GM21390 (cell line): ENCODE data around the gene FAM83C.

Experiments used
- ATAC-seq: cut with Tn5 transposase; IDR thresholded peaks from one replicate; pipeline ENCODE4 v1.9.1; 2021; ENCODE audit not compliant: unreplicated experiment

FAM83C gene

DNA sequence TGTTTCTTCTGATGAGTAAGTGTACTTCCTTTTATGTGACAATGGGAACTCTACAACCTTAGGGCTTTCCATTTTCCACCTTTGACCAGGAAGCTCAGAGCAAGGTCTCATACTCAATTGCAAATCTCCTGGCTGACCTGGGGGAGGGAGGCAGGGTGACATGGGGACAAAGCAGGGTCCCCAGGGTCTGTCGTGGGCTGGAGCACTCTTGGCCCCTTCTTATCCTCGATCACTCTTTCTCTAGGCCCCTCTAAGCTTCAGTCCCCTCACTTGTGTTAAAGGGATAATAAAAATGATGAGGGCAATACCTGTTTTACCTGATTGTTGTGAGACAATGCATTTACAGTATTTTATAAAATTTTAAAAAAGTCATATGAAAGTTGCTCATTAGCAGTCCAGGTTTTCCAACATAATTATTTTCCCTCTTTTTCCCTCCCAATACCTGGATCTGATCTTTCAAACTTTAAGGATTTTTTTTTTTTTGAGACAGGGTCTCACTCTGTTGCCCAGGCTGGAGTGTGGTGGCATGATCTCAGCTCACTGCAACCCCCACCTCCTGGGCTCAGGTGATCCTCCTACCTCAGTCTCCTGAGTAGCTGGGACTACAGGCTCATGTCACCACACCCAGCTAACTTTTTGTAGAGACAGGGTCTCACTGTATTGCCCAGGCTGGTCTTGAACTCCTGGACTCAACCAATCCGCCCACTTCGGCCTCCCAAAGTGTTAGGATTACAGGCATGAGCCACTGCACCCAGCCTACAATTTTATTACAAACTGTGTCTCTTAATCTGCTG lies 8.4 kb upstream of the FAM83C start:
- no peak for ATAC-seq

DNA sequence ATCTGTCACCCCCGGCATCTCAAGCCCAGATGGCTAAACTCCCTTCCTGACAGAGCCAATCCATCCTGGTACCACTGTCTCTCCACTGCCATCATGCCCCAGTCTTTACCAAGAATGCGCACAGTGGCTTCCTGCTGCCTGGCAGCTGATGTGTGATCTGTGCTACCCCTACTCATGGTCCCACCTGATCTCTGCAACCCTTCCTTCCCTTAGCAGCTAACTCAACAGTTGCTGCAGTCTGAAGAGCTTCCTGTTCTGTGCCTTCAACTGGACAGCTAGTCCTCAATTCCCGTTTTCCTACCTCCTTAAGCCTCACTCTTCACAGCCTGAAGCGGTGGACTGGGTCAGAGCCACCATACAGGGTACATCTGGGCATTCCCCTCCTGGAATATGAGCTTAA lies 7.6 kb upstream of the FAM83C start:
- ATAC-seq = no peak

DNA sequence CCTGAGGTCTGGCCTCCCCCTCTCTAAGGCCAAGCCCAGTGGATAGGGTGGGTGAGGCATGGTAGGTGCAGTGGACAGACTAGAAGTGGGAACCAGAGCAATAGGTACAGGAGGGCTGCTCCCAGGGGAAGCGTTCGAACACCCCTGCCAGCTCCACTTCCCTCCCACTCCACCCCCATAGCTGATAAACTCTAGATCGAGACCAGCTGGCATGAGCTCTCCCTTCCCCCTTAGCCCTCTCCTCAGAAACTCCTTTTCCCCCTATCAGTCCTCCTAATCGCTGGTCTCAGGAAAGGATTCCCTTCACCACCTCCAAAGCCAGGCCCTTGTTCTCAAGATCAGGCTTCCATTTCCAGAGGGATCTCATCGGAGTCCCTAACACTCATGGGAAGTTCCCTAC lies 6.0 kb upstream of the FAM83C start:
- ATAC-seq = no peak

DNA sequence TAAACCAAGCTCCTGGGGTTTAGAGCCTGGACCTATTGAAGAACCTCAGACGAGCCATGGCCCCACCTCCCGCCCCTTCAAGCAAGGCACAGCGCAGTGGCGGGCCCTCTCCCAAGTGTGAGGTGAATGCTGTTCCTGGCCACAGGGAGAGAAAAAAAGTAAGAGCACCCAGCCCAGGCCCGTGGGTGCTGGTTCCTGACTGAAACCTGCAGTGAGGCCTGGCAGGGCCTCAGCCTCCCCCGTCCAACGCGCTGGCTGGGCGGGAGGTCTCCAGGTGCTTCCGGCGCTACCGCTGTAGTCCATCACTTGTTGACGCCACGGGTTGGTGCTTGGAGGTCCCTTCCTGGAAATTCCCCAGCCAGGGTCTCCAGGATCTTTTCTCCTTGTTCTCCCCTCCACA lies 5.5 kb upstream of the FAM83C start:
- ATAC-seq = no peak

DNA sequence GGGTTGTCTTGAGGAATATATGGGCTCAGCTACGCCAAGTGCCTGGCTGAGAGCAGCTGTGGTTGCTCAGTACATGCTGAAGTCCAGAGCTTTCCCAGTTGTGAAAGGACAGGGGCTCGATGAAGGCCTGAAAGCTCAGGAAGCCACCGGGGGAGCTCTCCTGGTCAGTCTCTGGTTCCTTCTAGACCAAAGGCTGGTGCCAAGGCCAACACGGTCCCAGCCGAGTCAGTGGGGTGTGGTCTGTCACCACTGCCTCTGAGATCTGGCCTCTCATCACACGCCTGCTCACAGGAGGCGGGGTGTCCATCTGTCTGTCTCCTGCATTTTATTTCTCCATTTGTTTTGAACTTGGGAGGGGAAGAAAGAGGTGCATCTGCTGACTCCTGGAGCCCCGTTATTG lies 4.9 kb upstream of the FAM83C start:
- no peak for ATAC-seq

DNA sequence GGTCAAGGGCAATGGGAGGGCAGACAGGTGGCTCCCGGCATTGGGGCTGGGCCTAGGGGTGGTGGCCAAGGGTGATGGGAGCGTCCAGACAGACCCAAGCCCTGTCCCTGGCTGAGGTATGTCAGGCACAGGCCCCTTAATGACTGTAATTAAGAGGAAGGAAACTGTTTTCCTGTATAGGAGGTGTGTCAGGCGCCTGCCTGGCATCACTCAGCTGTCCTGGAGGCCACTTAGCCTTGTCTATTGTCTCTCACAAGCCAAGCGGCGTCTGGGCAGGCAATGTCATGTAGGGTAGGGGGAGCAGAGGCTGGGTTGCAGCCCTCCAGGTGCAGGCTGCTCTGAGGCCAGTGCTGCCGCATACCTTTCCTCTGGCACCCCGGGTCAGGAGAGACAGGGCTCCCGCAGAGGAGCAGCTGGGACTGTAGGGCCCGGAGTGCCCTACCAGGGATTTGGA lies 3.9 kb upstream of the FAM83C start:
- no peak for ATAC-seq

DNA sequence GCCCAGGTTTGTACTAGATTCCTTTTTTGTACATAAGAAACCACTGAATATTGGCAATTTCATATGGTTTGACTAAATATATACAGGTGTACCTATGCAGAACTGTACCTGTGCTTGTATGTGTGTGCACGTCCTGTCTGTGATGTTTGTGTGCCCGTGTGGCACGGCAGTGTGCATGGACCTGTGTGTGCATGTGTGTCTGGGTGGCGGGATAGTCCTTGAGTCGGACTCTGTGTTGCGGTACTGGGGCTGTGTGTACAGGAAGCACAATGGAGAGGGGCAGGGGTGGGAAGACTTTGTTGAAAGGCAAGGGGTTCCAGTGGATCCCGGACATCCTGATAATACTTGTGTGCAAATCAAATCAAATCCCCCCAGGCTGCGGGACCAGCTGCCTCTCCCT lies 3.4 kb upstream of the FAM83C start:
- no peak for ATAC-seq

DNA sequence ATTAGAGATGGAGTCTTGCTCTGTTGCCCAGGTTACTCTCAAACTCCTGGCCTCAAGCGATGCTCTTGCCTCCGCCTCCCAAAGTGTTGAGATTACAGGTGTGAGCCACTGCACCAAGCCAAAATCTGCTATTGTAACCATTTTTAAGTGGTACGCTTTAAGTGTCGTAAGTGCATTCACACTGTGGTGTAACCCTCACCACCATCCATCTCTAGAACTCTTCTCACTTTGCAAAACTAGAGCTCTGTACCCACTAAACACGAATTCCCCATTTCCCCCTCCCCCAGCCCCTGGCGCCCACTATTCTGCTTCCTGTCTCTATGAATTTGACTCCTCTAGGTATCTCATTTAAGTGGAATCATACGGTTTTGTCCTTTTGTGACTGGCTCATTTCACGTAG lies 2.8 kb upstream of the FAM83C start:
- ATAC-seq = no peak

DNA sequence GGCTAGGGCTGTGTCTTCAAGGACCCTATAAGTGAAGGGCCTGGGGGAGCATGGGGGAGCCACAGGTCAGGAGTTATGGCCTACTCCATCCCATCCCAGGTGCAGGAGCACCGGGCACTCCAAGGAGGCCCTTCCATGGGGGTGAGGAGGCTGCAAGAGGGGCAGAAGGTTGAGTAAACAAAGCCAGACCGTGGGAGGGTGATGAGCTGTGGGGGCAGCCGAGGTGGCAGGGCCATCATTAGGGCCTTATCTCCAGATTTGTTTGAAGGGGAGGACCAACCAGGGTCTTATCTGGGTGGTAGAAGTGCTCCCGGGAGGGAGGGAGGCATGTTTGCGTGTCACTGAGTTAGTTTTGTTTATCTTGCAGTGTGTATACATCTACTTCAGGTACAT lies 2.1 kb upstream of the FAM83C start:
- ATAC-seq = no peak

DNA sequence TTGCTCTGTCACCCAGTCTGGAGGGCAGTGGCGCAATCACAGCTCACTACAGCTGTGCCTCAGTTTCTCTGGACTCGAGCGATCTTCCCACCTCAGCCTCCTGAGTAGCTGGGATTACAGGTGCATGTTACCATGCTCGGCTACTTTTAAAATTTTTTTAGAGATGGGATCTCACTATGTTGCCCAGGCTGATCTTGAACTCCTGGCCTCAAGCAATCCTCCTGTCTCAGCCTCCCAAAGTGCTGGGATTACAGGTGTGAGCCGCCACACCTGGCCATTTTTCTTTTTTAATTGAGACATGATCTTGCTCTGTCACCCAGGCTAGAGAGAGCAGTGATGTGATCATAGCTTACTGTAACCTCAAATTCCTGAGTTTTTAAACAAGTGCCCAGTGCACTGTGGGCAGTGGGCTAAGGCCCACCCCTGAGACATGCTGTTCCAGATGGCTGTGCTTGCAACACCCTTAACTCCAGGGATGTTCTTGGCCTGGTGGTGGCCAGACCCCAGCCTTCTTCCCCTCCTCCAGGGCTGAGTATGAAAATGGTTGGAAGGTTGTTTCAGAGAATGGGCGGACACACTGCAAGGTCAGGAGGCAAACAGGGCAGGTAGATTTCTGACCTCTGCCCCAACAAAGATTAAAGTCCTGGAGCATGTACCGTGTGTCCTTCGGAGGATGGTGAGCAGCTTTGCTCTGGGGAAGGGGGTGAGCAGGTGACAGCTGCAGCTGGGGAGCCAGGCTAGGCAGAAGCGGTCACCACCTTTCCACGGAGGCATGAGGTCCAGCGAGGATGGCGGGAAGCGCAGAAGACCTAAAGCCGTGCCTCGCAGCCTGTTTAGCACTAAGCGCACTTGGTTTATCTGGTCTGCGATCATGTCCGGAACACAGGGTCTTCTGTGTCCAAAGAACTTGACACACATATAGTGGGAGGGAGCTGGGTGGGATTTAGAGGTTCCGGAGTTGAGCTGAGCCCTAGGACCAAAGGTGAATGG lies 1.4 kb upstream of the FAM83C start:
- no peak for ATAC-seq

DNA sequence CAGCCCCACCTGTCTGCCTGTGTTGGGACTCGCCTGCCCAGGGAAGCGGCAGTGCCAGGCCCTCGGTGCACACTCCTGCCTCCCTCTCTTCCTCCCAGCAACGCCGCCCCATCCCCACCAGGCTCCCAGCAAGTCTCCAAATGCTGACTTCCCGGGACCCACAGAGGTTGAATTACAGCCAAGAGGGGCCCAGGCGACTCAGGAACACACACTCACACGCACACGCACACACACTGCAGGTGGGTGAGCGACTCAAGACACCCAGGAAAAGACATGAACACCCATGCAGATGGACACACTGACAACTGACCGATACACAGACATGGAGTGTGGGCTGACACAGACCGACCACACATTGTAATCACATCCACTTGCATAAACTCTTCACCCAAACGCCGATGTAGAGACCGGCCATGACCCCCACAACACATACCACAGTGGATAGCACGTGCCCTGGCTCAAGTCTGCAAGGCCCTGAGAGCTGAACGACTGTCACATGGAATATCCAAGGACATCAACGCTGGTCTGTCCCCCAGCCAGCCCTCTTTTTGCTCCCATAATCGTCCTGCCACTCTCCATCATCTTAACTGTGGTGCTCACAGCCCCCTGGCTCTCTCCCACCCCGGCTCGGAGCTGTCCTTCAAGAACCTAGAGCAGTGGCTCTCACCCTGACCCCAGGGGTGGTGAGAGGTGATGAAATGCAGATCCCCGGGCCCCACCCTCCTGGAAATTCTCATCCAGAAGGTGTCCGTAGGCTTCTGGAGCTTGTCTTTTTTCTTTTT lies 470 bp upstream of the FAM83C start:
- no peak for ATAC-seq

DNA sequence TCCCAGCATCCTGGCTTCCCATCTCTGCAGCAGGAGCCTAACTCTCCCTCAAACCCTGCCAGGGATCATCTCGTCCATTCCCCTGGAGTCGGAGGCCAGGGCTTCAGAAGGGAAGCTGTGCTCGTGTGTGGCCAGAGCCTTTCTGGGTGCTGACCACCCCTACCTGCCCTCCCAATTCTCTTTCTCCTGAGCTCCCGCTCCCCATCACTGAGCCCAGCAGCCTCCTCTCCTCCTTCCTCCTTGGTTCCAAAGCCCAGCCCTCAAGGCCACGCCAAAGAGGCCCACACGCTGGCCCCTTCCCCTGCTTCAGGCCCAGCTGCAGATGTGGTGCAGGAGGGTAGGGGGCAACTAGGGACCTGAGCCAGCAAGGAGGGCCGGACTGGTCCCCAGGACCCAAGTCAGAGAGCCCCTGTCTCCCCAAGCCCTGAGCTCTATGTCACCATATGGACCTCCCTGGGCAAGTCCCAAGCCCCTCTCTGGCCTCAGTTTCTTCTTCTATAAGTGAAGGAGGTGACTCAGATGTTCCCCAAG lies 1.3 kb downstream of the FAM83C start:
- no peak for ATAC-seq

DNA sequence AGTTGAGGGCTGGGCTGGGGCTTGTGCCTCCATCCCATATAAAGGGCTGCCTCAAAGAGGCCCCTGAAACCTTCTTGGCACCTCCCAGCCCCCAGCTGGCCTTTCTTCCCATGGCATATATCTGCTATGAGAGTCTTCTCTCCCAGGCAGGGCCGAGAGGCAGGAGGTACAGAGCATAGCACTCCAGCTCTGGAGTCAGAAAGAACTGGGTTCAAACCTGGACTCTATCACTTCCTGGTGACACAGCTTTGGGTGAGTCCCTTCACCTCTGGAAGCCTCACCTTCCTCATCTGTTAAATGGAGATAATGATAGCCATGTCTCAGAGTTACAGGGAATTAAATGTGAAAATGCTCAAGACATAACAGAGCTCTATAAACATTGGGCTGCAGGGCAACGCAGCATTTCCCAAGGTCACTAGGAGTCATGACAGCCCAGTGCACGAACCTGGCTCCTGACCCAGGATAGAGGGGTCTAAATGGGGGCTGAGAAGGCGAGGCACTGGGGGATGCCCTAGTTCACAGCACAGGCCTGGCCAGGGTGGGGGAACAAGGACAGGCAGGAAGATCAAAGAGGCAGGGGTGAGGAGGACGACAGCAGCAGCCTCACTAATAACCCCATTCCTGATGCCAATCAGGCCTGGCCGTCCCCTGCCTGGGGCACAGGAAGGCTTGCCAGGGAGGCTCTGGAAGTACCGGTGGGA lies 1.9 kb downstream of the FAM83C start:
- no peak for ATAC-seq

DNA sequence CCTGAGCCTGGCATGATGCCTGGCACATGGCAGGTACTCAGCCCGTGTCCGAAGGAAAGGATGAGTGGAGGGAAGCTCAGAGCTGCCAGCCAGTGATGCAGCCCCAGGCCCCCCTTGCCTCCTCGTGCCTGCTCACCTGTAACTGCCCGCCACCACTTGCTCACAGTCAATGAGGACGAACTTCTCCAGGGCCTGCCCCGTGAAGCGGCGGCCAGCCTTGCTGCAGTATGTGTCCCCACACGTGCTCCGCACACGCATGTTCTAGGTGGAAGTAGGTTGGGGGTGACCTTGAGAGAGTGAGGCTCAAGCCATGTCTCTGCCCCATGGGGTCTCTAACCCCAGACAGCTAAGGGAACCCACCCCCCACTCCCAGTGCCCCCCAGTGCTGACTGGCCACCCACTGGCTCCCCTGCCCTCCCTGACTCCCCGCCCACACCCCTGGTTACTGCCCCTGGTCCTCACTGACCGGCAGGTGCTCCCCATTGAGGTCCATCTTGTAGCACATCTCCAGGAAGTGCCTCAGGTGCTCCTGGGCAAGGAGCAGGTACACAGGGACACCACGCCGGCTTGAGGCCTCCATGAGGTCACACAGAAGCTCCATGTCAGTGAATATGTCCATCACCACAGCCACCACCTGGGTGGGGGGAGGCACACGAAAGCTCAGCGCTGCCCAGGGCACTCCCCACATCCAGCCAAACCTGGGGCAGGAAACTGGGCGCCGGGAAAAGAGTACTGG lies 3.7 kb downstream of the FAM83C start:
- no peak for ATAC-seq

DNA sequence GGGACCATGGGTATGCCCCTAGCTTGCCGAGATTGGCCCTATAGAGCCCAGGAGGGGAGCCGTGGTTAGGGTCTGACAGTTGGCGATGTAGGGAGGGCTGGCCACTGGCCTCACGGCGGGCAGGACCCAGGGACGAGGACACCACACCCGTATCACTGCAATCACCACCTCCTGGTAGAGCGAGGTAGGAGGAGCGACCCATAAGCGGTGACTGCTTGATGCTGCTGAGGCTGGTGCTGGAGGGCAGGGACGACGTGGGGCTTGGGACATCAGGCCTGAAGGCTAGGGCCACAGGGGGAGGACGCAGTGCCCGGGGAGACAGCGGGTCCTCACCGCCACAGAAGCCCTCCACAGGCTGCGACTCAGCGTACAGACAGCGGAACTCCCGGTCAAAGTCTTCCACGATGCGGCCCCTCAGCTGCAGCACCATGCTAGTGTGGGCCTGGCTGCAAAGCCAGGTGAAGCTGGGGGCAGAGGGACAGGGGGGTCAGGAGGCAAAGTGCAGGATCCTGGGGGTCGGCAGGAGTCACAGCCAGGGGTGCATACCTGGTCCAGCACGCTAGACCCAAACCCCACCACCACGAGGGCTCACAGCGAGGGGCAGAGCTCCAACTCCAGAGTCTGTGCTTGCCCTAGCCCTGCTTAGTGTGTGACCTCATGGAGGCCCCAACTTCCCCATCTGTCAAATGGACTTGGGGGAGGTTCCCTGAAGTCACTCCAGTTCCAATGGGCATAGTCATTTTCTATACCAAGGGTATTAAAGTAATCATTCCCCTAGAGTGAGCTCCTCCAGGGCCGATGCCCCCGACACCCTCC lies 4.5 kb downstream of the FAM83C start:
- no peak for ATAC-seq

DNA sequence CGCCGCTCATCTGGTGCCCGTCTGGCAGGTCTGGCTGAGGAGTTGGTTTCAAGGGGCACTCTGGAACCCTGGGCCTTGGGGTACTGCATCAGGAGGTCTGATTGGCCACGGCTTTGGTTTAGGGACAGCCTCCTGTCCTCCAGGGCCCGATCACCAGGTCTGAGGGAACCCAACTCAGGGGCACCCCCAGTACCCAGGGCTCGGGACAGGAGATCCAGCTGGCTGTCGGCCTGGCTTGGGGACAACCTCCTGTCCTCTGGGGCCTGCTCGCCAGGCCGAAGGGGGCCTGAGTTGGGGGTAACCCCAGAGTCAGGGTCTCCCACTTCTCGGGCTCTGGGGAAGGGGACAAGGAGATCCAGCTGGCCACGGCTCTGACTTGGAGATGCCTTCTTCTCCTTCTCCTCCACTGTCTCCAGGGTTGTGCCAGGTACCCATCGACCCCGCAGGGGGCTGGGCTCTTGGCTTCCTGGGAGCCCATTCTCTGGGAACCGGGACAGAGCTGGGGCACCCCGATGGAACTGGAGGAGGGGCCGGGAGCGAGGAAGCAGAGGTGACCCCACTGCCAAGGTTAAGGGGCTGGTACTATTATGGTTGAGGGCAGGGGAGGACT lies 5.2 kb downstream of the FAM83C start:
- no peak for ATAC-seq

DNA sequence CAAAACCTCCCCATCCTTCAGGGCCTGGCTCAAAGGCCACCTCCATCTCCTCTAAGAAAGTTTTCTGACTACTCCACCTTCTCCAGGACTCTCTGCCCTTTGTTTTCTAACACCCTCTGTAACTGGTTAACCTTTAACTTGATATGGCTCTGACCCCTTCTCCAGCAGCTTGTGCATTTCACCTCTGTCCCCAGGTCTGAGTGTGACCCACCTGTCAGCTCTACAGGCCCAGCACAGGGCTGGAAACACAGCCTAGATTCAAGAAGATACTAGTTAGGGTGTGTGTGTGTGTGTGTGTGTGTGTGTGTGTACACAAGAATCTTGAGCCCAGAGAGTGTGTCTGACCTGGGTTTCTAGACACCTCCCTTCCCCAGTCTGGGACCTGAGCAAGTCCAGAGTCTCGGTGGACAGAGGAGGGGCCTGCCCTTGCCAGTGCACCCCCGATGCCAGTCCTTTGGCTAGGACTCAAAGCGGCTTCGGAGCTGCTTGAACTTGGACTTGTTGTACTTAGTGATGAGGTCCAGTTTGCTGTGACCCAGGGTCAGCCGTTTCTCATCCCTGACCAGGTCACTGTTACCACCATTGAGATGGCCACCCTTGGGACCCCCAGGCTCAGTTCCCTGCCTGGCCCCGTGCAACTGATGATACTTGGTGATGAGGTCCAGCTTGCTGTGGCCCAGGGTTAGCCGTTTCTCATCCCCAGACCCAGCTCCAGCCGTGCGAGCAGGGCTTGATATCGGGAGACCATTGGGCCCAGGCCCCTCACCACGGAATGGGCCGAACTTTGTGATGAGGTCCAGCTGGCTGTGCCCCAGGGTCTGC lies 5.9 kb downstream of the FAM83C start:
- ATAC-seq = no peak

DNA sequence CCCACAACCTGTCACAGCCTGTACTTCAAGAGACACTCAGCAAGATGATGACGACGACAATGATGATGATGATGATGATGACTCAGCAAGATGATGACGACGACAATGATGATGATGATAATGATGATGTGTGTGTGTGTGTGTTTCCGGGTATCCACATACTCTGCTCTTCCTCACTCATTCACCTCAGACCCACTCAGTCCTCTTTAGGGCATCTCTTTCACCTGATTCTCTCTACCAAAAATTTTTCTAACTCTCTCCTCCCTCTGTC lies 6.5 kb downstream of the FAM83C start:
- ATAC-seq = no peak
